Frontal cortex (tissue), 4 donors: Measurements from ENCODE around the gene MRPL44. TPM values are rescaled to one million over a fixed set of nuclear protein-coding genes. Genes with fewer than 3 reads are reported as not detected.

Experiments
- DNase-seq, 2 donors: peaks; one replicate each; pipeline ENCODE4 v3.0.0; 2012; ENCODE audit warnings: low spot score in 2 of 2
- FAIRE-seq: peaks from 2 replicates; lab custom pipeline; 2012; peaks lifted over from hg19 to GRCh38; lab: Jason Lieb, UNC
- total RNA-seq: library from RNA; depleted of rRNA; stranded (reverse); fragments of >200 nt; gene quantifications from one replicate; pipeline ENCODE4 v1.2.3, GENCODE V29; 2014
- donor health status: control.
- donor health status: control.
- donor health status: control.

The MRPL44 gene
- total RNA-seq, 1 donor from 2014 or later: 106 TPM

GRCh38 chr2:223969315-223969714 is 12.1 kb downstream of the MRPL44 start:
- FAIRE-seq (no peak), DNase-seq (no peak)

DNA sequence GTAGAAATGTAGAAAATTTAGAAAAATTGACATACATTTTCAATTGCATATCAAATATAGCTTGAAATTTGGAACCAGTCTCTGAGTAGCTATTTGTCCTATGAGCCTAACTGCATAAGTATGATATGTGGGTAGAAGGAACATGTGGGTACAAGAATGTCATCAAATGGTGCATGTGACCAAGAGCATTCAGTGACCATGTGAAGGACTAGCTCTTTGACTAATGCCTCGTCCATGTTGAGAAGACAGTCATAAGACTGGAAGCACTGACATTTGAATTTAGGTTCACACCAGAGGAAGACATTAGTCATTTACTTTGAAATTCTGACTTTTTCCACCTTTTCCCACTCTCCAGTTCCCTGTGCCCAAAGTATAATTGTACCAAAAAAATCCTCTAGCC is 12.6 kb downstream of the MRPL44 start:
- FAIRE-seq (no peak), DNase-seq (no peak)

DNA sequence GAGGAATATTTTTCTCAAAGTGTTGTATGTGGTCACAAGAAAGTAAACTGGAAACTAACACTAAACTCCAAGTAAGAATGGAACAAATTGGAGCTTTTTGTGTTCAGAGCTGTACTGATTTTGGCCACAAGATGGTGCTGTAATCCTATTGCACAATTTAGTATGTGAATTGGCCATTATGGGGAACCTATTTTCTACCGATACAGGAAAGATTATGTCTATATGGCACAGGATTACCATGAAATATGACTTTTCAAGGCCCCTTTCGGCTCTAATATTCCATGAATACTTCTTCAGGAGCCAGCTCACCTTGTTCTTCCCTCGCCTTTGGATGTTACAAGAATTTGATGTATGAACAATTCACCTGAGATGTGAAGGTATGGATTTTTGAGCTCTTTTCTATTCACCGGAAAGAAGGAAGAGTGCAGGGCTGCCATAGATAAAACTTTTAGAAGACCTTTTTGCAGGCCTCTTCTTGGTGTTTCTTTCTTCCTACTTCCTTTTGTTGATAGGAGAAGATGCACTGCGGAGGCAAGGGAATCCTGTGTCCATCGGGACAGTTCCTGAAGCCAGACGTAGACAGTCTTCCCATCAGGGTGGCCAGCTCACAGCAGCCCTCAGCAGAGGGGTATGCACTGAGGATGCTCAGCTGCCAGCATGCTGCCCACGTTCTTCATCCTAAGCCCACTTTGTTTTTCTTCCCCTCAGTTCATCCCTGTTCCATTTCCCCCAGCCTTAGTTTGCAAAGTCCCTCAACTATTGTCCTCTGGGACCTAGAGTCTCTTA is 13.3 kb downstream of the MRPL44 start:
- FAIRE-seq: peak; percentile 88
- DNase-seq: peak in 1 of 2 donors; percentile 19

- DNase-seq (no peak), FAIRE-seq (no peak)
These were observed 14.5 kb downstream of the MRPL44 start for GRCh38 chr2:223971731-223972130.

- FAIRE-seq: no peak
These were observed 15.4 kb downstream of the MRPL44 start for GRCh38 chr2:223972656-223973102.

DNA sequence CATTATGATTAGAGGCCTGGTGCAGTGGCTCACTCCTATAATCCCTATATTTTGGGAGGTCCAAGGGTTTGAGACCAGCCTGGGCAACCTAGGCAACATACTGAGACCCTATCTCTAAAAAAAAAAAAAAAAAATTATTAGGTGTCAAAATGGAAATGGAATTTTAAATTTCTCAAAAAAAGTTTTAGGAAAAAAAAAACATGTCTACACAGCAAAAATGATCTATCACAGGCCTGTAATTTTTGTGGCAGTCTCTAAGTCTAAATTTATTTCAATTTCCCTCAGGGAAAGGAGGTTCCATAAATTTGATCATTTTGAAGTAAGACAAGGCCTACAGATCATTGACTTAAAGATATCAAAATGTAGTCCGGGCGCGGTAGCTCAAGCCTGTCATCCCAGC is 16.3 kb downstream of the MRPL44 start:
- FAIRE-seq (no peak), DNase-seq (no peak)

More at GRCh38 chr2:223972656-223973102, 15.4 kb downstream of the MRPL44 start:
- DNase-seq: no peak

DNA sequence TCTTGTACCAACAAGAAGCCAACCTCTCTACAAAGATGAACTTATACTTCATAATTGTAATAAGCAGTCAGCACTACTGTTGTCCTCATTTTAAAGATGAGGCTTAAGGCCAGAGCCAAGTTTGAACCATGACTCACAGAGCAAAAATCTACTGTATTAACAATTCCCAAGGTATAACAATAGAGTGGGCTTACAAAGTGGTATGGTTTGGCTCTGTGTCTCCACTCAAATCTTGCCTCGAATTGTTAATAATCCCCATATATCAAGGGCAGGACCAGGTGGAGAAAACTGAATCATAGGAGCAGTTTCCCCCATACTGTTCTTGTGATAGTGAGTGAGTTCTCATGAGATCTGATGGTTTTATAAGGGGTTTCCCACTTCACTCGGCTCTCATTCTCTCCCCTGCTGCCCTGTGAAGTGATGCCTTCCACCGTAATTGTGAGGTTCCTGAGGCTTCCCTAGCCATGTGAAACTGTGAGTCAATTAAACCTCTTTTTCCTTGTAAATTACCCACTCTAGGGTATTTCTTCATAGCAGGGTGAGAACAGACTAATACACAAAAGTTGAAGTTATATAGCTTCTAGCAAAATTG is 19.5 kb downstream of the MRPL44 start:
- FAIRE-seq: no peak
- DNase-seq: no peak

- no peak for FAIRE-seq
- DNase-seq: no peak
These were observed 21.2 kb downstream of the MRPL44 start for GRCh38 chr2:223978451-223978850.

GRCh38 chr2:223979730-223980396 is 22.6 kb downstream of the MRPL44 start:
- FAIRE-seq (no peak), DNase-seq (no peak)

- FAIRE-seq: no peak
- DNase-seq: no peak
These were observed 23.1 kb downstream of the MRPL44 start for GRCh38 chr2:223980397-223980735.

DNA sequence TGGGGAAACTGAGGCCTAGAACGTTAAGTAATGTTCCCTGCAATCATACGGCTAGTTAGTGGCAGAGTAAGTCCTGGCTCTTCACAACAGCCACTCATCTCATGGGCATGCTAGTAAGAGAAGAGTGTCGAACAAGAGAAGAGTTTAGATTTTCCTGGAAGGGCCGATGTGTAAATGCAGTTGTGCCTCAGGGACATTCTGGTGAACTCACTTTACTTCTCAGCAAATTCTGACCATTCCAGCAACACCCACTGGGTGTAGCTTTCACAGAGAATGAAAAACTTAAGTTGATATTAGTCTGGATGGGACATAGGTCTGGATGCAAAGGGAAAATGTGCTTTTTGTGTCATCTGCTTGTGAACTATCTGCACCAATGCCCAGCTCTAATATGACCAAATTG is 23.5 kb downstream of the MRPL44 start:
- DNase-seq: no peak
- FAIRE-seq: no peak

DNA sequence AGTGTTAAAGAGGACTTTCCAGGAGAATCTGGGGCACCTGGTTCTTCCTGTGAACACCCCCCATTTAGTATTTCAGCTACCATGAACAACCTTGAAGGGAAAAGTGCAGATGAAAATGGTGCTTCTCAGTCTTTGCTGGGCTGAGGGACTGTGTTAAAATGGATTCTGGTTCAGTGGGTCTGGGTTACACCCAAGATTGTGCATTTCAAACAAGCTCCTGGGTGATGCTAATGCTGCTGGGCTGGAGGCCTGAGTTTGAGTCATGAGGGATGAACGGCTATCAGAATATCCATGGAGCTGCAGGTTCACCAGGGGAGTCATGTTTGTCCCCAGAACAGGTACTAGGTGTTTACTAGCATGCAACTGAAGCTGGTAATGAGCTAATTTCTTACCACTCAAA is 24.0 kb downstream of the MRPL44 start:
- FAIRE-seq: no peak
- no peak for DNase-seq

DNA sequence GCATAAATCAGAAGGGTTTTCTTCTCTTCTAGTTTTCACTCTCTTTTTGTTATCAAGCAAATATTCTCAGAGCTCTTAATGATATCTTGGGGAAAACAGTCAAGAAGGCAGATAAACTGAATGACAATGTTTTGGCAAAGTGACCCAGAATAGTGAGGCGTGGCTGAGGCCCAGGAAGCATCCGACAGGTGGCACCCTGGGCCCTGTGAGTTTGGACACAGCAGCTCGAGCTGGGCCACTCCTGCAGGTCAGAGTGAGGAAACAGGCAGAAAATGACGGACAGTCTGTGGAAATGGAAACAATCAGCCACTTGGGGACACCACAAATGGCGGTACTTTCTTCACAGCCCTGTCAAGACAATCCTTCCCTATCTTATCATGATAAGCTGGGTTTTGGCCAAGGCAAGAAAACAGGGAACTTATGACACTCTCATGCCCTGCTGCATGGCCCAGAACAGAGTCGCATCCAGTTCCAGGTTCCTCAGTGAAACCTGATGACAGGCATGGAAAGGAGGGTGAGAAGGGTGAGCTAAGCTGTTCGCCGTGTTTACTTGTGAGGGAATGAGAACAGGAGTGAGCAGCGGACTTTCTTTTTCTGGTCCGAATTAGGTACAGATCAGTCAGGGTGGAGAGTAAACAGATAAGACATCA is 32.1 kb downstream of the MRPL44 start:
- FAIRE-seq (no peak), DNase-seq (no peak)

DNA sequence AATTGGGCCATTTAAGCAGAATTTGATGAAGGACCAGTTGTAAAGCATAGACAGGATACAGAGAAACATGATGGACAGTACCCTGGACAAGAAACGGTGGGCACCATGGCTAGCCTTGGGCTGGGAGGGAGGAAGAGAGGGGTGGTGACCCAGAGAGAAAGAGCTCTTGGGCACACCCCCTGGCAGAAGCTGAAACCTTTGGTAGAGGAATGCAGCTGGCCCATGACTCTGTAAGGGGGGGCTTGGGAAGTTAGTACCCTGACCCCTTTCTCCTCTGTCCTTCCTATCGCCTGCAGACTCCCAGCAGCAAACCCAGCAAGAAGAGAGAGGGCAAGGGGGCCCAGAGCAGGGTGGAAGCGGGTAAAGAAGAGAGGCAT is 32.6 kb downstream of the MRPL44 start:
- DNase-seq (no peak), FAIRE-seq (no peak)

GRCh38 chr2:223991611-223992010 is 34.3 kb downstream of the MRPL44 start:
- FAIRE-seq (no peak), DNase-seq (no peak)

GRCh38 chr2:223993634-223994232 is 36.5 kb downstream of the MRPL44 start:
- peak; percentile 88 for FAIRE-seq
- DNase-seq: peak; percentile 50 to 69

- DNase-seq (no peak), FAIRE-seq (no peak)
These were observed 37.4 kb downstream of the MRPL44 start for GRCh38 chr2:223994562-223995162.

- DNase-seq (no peak), FAIRE-seq (no peak)
These were observed 38.3 kb downstream of the MRPL44 start for GRCh38 chr2:223995569-223995968.

GRCh38 chr2:223996391-223996790 is 39.1 kb downstream of the MRPL44 start:
- FAIRE-seq: no peak
- DNase-seq: no peak

DNA sequence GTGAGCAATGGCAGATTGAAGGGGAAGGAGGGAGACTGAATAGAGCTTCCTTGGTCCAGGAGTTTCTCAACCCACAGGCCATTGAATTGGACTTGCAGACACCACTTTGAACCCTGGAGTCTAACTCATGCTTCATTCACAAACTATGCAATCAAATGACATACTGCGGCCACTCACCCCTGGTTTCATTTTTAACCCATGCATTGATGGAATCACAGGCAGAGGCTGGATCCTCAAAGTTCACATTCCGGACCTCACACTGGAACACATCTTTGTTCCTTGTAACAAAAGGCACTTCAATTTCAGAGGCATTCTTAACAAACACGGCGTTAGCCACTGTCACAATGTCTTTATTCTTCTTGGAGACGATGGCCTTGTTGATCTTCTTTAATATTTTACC is 40.7 kb downstream of the MRPL44 start:
- no peak for FAIRE-seq

More for the DNA sequence above, 40.7 kb downstream of the MRPL44 start:
- no peak for DNase-seq
